ENCODE results near the gene TSPAN33. TPM values are rescaled to one million over a fixed set of nuclear protein-coding genes. Genes with fewer than 3 reads are reported as not detected.

Gene TSPAN33
- polyA plus RNA-seq, 1 of the 3 experiments (the other 2 are of a cell fraction), result 6.9 TPM

DNA sequence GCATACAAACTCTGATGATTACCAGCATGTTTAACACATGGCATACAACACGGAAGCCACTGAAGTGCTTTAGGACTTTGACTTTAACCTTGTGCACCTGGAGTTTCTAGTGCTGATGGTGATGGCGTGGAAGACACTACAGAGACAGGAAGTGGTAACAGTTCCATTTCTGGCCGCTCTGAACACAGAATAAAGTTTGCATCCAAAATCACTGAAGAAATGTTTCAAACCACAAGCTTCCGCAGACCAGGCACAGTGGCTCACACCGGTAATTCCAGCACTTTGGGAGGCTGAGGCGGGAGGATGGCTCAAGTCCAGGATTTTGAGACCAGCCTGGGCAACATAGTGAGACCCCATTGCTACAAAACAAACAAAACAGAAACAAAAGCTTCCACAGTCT lies 49.2 kb upstream of the TSPAN33 start (continued):
- TF ChIP-seq, protein P1, sequence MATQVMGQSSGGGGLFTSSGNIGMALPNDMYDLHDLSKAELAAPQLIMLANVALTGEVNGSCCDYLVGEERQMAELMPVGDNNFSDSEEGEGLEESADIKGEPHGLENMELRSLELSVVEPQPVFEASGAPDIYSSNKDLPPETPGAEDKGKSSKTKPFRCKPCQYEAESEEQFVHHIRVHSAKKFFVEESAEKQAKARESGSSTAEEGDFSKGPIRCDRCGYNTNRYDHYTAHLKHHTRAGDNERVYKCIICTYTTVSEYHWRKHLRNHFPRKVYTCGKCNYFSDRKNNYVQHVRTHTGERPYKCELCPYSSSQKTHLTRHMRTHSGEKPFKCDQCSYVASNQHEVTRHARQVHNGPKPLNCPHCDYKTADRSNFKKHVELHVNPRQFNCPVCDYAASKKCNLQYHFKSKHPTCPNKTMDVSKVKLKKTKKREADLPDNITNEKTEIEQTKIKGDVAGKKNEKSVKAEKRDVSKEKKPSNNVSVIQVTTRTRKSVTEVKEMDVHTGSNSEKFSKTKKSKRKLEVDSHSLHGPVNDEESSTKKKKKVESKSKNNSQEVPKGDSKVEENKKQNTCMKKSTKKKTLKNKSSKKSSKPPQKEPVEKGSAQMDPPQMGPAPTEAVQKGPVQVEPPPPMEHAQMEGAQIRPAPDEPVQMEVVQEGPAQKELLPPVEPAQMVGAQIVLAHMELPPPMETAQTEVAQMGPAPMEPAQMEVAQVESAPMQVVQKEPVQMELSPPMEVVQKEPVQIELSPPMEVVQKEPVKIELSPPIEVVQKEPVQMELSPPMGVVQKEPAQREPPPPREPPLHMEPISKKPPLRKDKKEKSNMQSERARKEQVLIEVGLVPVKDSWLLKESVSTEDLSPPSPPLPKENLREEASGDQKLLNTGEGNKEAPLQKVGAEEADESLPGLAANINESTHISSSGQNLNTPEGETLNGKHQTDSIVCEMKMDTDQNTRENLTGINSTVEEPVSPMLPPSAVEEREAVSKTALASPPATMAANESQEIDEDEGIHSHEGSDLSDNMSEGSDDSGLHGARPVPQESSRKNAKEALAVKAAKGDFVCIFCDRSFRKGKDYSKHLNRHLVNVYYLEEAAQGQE (IDR thresholded peaks at IDR 0.05; ENCODE audit: low read depth, low read length), result no peak
- TF ChIP-seq SMC3 (IDR thresholded peaks at IDR 0.05; ENCODE audit: low read depth, low read length), result no peak
- no peak for TF ChIP-seq NFIC (IDR thresholded peaks at IDR 0.05; ENCODE audit: borderline replicate concordance)

DNA sequence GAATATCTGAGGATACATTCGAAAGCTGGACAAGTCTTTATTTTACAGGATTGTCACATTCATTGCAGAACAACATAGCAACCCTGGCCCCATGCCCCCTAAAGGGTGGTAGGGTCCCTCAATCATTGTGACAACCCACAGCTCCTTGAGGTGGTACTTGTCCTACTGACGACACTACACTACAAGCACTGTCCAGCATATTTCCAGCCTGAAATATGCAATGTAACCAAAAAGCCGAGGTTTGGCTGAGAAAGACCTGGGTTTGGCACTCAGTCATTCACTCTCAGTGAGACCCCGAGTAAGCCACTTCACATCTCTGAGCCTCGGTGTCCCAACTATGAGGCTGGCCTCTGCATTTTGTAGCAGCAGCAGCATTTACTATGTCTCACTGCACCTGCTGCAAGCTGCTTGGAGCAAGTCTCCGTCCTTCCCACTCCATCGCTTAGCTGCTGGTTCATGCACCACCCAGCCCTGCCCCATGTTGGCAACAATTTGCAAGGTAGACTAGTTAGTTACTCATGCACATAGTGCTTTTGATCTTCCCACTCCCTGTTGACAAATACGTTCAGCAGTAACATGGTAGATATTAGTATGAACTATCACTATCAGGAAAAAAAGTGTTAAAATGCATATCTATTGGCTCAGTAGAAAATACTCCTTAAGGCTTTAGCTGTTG lies 46.0 kb upstream of the TSPAN33 start:
- ChIA-PET POLR2A (interaction anchor here (0.5 kb wide), 1 partner anchor 501 kb away, joined by 3 read pairs; no protein-coding TSS in a partner anchor), CTCF (interaction anchor here (0.5 to 6.6 kb wide), 9 partner anchors 9 to 244 kb away, joined by 3 to 70 read pairs (median 3); no protein-coding TSS in a partner anchor)
- Histone ChIP-seq H3K27ac (ENCODE audit: low read depth in 2 of 2, low read length in 1 of 2) (no peak overlapping the region), H3K36me3 (replicated peaks in 1 of 2; ENCODE audit: control insufficient read depth in 1 of 2, insufficient read depth in 2 of 2, low read length in 1 of 2) (no peaks in the 10 kb centered on the region), H3K27me3 (ENCODE audit: insufficient read depth) (peaks cover 5% of the 10 kb centered on the region; the same call in 1 of the 2 replicates), H3K4me1 (ENCODE audit: control insufficient read depth in 1 of 2, insufficient read depth in 2 of 2, low read depth in 1 of 2, low read length in 1 of 2) (no peaks in the 10 kb centered on the region), H3K9me3 (no peaks in the 10 kb centered on the region), H3K4me3 (ENCODE audit: low read depth in 2 of 2, low read length in 1 of 2) (no peak overlapping the region), H3K79me2 (ENCODE audit: insufficient read depth) (no peaks in the 10 kb centered on the region), H3K9me2 (no peaks in the 10 kb centered on the region), H3F3A (replicated peaks; ENCODE audit: insufficient read depth) (no peaks in the 10 kb centered on the region), H4K20me1 (ENCODE audit: insufficient read depth) (no peaks in the 10 kb centered on the region), H2AFZ (ENCODE audit: low read depth) (no peak overlapping the region), H3K9ac (no peak overlapping the region), H3K4me2 (no peak overlapping the region)
- no peak for DNase-seq
- WGBS (ENCODE audit: low lambda C conversion rate), result 61% methylated on average over 8 of the region's 8 CpGs
- TF ChIP-seq, protein P1 (IDR thresholded peaks at IDR 0.05; ENCODE audit: low read depth, low read length), result peak; percentile 83
- TF ChIP-seq EP300 (IDR thresholded peaks at IDR 0.05; ENCODE audit: borderline replicate concordance in 1 of 2, low read depth in 1 of 2, low read length in 1 of 2), result no peak

DNA sequence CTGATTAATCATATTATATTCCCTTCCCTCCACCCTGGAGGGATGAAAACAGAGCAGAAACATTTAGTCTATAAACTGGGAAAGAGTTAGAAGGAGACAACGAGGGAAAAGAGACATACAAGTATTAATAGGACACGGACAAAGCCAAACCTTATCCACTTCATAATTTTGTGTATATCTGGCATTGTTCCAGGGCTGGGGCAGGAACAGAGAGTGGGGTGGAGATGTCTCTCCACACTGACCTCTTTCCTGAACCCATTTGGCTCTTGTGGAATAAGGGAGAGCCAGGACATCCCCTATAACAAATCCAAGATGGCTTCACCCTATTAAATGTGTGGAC lies 43.7 kb upstream of the TSPAN33 start:
- no peaks in the 10 kb centered on the region for H3F3A ChIP-seq (replicated peaks; ENCODE audit: insufficient read depth)
- H3K4me2 ChIP-seq, result no peak overlapping the region
- no peak overlapping the region for H3K27ac ChIP-seq (ENCODE audit: low read depth in 2 of 2, low read length in 1 of 2)
- CTCF ChIA-PET, result interaction anchor here (1.1 to 6.6 kb wide), 2 partner anchors 11 to 359 kb away, joined by 3 to 70 read pairs; no protein-coding TSS in a partner anchor
- no peaks in the 10 kb centered on the region for H3K4me1 ChIP-seq (ENCODE audit: control insufficient read depth in 1 of 2, insufficient read depth in 2 of 2, low read depth in 1 of 2, low read length in 1 of 2)
- H3K9ac ChIP-seq, result no peak overlapping the region
- H3K79me2 ChIP-seq (ENCODE audit: insufficient read depth), result no peaks in the 10 kb centered on the region
- H4K20me1 ChIP-seq (ENCODE audit: insufficient read depth), result no peaks in the 10 kb centered on the region
- 34% methylated on average over 2 of the region's 2 CpGs for WGBS (ENCODE audit: low lambda C conversion rate)
- H3K9me2 ChIP-seq, result no peaks in the 10 kb centered on the region
- H3K27me3 ChIP-seq (ENCODE audit: insufficient read depth), result peaks cover 5% of the 10 kb centered on the region; the same call in 1 of the 2 replicates
- no peak for TF ChIP-seq MEF2A (IDR thresholded peaks at IDR 0.05; ENCODE audit: borderline replicate concordance, low read depth)
- no peak for TF ChIP-seq RCOR1 (IDR thresholded peaks at IDR 0.05; ENCODE audit: low read length)
- TF ChIP-seq, protein P2, sequence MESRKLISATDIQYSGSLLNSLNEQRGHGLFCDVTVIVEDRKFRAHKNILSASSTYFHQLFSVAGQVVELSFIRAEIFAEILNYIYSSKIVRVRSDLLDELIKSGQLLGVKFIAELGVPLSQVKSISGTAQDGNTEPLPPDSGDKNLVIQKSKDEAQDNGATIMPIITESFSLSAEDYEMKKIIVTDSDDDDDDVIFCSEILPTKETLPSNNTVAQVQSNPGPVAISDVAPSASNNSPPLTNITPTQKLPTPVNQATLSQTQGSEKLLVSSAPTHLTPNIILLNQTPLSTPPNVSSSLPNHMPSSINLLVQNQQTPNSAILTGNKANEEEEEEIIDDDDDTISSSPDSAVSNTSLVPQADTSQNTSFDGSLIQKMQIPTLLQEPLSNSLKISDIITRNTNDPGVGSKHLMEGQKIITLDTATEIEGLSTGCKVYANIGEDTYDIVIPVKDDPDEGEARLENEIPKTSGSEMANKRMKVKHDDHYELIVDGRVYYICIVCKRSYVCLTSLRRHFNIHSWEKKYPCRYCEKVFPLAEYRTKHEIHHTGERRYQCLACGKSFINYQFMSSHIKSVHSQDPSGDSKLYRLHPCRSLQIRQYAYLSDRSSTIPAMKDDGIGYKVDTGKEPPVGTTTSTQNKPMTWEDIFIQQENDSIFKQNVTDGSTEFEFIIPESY (IDR thresholded peaks at IDR 0.05; ENCODE audit: borderline replicate concordance, low read depth), result no peak
- DNase-seq, result no peak
- H2AFZ ChIP-seq (ENCODE audit: low read depth), result no peak overlapping the region
- POLR2A ChIA-PET, result no interaction called here
- H3K9me3 ChIP-seq, result no peaks in the 10 kb centered on the region
- no peak overlapping the region for H3K4me3 ChIP-seq (ENCODE audit: low read depth in 2 of 2, low read length in 1 of 2)
- H3K36me3 ChIP-seq (replicated peaks in 1 of 2; ENCODE audit: control insufficient read depth in 1 of 2, insufficient read depth in 2 of 2, low read length in 1 of 2), result no peaks in the 10 kb centered on the region
